GM23338 (cell line): ENCODE measurements around the gene ABHD10.

Experiments used
- CREB1 ChIP-seq: fragments of 250-450 bp; sonication (Bioruptor Pico); IDR thresholded peaks from 2 replicates; pipeline ENCODE4 v1.5.0; 2020; ENCODE audit warnings: low read depth, mild to moderate bottlenecking, moderate library complexity
- CTCF ChIP-seq, 2 experiments: fragments of 200-600 bp in 1 of 2; sonication (generic) in 1 of 2; conservative IDR thresholded peaks; 2 replicates each; pipeline versions ENCODE4 v1.5.1 to v1.6.1; 2016 to 2017; ENCODE audit warnings: antibody characterized with exemption in 2 of 2, low read depth in 2 of 2, mild to moderate bottlenecking in 2 of 2, moderate library complexity in 1 of 2
- EZH2 ChIP-seq: fragments of 200-600 bp; sonication (generic); IDR thresholded peaks from one replicate; pipeline ENCODE4 v1.8.0; 2017; ENCODE audit warnings: antibody characterized with exemption, mild to moderate bottlenecking, low read depth; ENCODE audit not compliant: unreplicated experiment
- EZH2phosphoT487 ChIP-seq: fragments of 200-600 bp; sonication (generic); IDR thresholded peaks from one replicate; pipeline ENCODE4 v1.8.1; 2018; ENCODE audit warnings: antibody characterized with exemption; ENCODE audit not compliant: unreplicated experiment
- JUNB ChIP-seq: IDR thresholded peaks from one replicate; pipeline ENCODE4 v1.6.1; 2016; ENCODE audit warnings: antibody characterized with exemption; ENCODE audit not compliant: unreplicated experiment
- NANOG ChIP-seq: IDR thresholded peaks from 2 replicates; pipeline ENCODE4 v1.6.1; 2016; ENCODE audit warnings: antibody characterized with exemption, borderline replicate concordance
- POLR2AphosphoS5 ChIP-seq: IDR thresholded peaks from 2 replicates; pipeline ENCODE4 v1.6.1; 2016; ENCODE audit warnings: antibody characterized with exemption, low read depth
- REST ChIP-seq: IDR thresholded peaks from one replicate; pipeline ENCODE4 v1.6.1; 2018; ENCODE audit warnings: antibody characterized with exemption; ENCODE audit not compliant: unreplicated experiment
- STAT1 ChIP-seq: IDR thresholded peaks from one replicate; pipeline ENCODE4 v1.6.1; 2016; ENCODE audit warnings: antibody characterized with exemption; ENCODE audit not compliant: unreplicated experiment
- ZNF114 ChIP-seq: fragments of 250-450 bp; sonication (Bioruptor Pico); IDR thresholded peaks from 2 replicates; pipeline ENCODE4 v1.5.0; 2020; ENCODE audit warnings: mild to moderate bottlenecking, moderate library complexity
- ZNF331 ChIP-seq: fragments of 250-450 bp; sonication (Bioruptor Pico); IDR thresholded peaks from 2 replicates; pipeline ENCODE4 v1.5.0; 2020; ENCODE audit warnings: low read depth, mild to moderate bottlenecking, moderate library complexity

GRCh38 chr3:111971533-111972130 lies 7.2 kb upstream of the ABHD10 start:
- TF ChIP-seq EZH2 (no peak), CTCF (conservative IDR thresholded peaks at IDR 0.05; ENCODE audit: low read depth in 2 of 2) (no peak), REST (no peak), NANOG (no peak), EZH2phosphoT487 (no peak), POLR2AphosphoS5 (no peak), JUNB (no peak), CREB1 (CRISPR knock-in tag) (no peak), ZNF114 (CRISPR knock-in tag) (no peak), ZNF331 (CRISPR knock-in tag) (no peak), STAT1 (no peak)
